Nucleus accumbens (tissue), 56 donors: Measurements from ENCODE around the gene WDR64.
"Not testable (repeated sequence)": the region's sequence is repeated elsewhere in the genome, so short reads cannot be mapped to it uniquely, and the experiment has no call there.

ENCODE experiments used
- DNase-seq, 56 donors: peaks; one replicate each; lab custom pipeline; 2025; lab: John Stamatoyannopoulos, UW

The WDR64 gene

GRCh38 chr1:241696815-241697639, 44.9 kb downstream of the WDR64 start:
- DNase-seq, result no peak

GRCh38 chr1:241697640-241698018, 45.5 kb downstream of the WDR64 start:
- no peak for DNase-seq

DNA sequence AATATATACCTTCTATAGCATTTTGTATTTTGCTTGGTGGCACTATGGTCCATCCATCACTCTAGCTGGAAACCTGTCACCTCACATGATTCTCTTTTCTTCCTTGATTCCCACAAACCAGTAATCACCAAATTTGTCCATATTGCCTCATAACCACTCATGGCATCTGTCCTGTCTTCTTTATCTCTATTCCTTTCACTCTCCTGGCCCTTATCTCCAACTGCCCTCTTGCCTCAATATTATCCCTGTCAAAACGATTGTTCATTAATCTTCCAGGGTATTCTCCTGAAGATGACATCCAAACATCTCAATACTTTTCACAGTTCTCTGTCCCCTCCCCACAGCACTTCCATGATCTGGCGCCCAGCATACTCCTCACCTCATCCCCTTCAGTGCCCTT, 46.1 kb downstream of the WDR64 start:
- no peak for DNase-seq

DNA sequence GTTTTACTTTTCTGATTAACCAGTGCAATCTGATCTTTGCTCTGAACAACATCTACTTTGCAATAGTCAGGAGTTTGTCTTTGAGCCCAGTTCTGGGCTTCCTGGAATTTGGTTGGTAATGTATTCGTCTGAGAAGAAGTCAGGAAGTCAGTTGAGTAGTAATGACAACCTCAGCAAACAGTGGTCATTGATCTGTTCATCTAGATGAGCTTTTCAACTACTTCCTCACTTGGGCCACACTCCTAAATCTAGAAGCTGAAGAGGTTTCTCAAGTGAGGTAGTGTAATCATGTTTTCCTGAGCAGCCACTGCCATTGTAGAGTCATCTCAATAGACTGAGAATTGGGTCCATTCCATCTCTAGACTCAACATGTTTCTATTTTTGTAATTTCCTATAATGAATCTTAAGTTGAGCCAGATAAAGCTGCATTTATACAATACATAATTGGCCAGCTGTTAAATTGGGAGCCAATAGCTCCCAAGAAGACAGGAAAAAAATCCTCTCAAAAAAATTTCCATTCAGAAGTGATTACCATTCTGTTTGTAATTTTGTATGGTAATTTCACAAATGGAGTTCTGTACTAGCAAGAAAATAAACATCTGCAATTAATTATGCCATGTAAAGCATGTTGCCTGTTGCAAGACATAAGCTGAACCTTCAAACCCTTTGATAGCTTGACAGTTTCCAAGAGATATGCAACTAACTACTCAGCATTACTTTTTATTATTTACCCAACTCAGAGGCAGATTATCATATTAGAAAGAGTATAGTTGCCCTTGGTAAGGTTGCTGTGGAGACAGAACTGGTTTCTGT, 49.6 kb downstream of the WDR64 start:
- DNase-seq, result no peak

- DNase-seq, result no peak
Observed at GRCh38 chr1:241702442-241703373, 50.6 kb downstream of the WDR64 start.

DNA sequence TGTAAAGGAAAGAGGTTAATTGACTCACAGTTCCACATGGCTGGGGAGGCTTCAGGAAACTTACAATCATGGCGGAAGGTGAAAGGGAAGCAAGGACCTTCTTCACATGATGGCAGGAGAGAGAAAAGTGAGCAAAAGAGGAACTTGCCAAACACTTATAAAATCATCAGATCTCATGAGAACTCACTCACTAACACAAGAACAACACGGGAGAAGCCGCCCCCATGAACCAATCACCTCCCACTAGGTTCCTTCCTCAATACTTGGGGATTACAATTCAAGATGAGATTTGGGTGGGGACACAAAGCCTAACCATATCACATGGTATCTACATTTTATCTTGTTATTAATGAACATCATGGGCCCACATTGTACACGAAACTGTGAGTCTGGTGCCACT, 51.7 kb downstream of the WDR64 start:
- DNase-seq, result not testable (repeated sequence)

DNA sequence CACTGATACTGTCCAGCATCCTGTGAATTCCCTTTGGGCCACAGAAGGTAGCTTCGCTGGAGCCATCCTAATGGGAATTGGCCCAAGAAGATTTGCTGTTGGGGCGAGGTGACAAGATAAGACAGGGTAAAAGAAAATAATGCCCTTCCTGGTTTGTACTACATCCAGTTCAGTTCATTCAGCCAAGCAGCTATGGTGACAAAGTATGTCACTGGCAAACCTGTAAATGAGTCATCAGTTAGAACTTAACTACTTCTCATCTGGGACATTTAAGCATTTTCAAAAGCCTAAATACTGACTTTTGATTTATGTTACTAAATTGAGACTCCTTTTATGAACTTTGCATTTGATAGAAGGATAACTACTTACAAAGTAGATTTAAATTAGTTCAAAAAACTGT, 54.2 kb downstream of the WDR64 start:
- no peak for DNase-seq

DNA sequence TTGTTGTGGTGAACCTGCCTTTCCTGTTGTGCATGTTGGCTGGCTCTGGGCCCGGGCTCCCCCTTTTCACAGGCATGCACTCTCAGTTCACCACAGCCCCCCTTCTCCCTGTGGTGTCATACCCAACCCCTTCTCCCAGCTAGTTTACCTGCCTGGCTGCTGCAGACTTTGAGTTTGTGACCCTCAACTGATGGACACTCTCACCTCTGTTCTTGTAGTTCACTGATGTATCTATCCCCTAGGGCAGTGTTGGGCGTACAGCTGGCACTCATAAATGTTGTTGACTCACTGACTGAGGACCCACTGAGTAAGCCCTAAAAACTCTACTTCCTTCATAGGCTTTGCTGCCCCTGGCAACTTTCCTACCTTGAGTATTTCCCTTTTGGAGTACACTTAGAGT, 54.9 kb downstream of the WDR64 start:
- DNase-seq, result no peak

- no peak for DNase-seq
Observed at GRCh38 chr1:241707442-241707841, 55.4 kb downstream of the WDR64 start.

DNA sequence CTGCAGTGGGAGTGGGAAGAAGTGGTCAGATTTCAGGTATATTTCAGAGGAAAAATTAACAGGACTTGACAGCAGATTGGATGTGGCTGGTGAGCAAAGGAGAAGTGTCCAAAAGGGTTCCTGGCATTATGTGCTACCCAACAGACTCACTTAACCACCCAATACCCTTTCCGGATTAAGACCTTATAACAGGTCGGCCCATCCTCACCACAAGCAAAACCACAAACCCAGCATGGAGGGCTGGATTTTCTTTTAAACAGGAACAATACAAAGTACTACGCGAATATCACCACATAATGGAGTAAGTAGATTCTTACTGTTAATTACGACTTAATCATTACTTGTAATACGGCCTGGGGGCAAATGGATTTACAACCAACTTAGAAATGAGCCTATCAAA, 59.2 kb downstream of the WDR64 start:
- no peak for DNase-seq

- DNase-seq, result no peak
Observed at GRCh38 chr1:241713316-241713715, 61.2 kb downstream of the WDR64 start.

- no peak for DNase-seq
Observed at GRCh38 chr1:241714321-241715218, 62.5 kb downstream of the WDR64 start.

- no peak for DNase-seq
Observed at GRCh38 chr1:241715435-241715834, 63.4 kb downstream of the WDR64 start.

- no peak for DNase-seq
Observed at GRCh38 chr1:241715956-241716355, 63.9 kb downstream of the WDR64 start.

- DNase-seq, result no peak
Observed at GRCh38 chr1:241716915-241717656, 65.0 kb downstream of the WDR64 start.

DNA sequence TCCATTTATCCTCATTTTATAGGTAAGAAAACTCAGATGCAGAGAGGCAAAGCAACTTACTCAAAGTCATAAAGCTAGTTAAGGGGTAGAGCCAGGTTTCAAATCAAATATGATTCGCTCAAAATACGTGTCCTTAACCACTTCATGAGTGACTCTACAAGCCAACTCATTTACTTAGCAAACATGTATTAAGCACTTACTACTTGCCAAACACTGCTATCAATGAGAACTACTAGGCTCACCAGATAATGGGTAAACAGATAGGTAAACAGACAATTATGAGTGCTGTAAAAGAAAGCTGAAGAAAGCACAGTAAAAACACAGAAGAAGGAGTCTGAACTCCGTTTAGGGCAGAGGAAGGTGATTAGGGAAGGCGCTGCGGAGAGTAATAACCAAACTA, 65.9 kb downstream of the WDR64 start:
- DNase-seq, result no peak

DNA sequence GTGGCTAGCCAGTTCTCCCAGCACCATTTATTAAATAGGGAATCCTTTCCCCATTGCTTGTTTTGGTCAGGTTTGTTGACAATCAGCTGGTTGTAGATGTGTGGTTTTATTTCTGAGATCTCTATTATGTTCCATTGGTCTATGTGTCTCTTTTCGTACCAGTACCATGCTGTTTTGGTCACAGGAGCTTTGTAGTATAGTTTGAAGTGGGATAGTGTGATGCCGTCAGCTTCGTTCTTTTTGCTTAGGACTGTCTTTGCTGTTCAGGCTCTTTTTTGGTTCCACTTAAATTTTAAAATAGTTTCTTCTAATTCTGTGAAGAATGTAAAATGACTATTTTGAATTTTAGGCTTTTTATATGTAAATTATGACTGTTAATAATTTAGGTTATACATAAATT, 68.9 kb downstream of the WDR64 start:
- DNase-seq, result no peak

GRCh38 chr1:241722947-241723346, 70.9 kb downstream of the WDR64 start:
- no peak for DNase-seq

DNA sequence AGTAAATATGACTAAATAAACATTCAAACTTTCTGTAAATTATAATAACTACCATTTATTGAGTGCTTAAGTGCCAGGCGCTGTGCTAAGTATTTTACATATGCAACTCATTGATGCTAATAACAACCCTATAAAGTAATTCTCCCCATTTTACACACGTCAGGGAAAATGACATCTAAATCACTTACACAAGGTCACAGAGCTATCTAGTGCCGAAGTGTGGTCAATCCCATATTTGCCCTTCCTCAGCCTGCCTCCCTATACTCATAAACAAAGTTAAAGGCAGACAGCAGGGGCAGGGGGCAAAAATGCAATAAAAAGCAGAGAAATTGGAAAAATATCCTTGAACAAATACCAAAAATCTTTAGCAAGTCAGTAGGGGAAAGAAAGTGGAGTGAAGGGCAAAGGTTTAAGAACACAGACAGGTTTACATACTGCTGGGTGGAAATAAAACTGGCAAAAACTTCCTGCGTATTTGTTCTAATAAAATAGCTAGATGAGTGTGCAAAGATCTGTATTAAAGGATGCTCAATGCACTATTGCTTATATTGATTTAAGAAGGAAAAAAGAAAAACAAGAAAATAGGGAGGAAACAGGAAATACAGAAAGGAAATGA, 72.8 kb downstream of the WDR64 start:
- no peak for DNase-seq
